GM12878 (cell line): Measurements from ENCODE around the gene LRRC59. TPM values are rescaled to one million over a fixed set of nuclear protein-coding genes. Genes with fewer than 3 reads are reported as not detected.

Experiments
- ATAC-seq: fragments of 200-7000 bp; cut with Tn5 transposase; 3 replicates; pipeline ENCODE4 v1.9.1; 2020; ENCODE audit warnings: mild to moderate bottlenecking, moderate library complexity
- BruUV-seq: library from RNA; stranded (reverse); fragments of 400-500 nt; replicated peaks from 2 replicates; lab custom pipeline; 2021; lab: Mats Ljungman, UMichigan
- CTCF ChIA-PET: fragments of 300-600 bp; sonication (Branson Sonifier 250); formaldehyde crosslinking; extraction: SDS; loops from one replicate; lab custom pipeline; 2021; ENCODE audit warnings: inconsistent platforms; lab: Yijun Ruan, JAX
- POLR2A ChIA-PET: fragments of 350-600 bp; formaldehyde crosslinking; extraction: SDS; loops from one replicate; lab custom pipeline; 2021; ENCODE audit warnings: inconsistent platforms; lab: Charles Lee
- RAD21 ChIA-PET: fragments of 300-600 bp; sonication (Branson Sonifier 250); formaldehyde crosslinking; loops from one replicate; lab custom pipeline; 2023; ENCODE audit warnings: antibody characterized with exemption; ENCODE audit not compliant: unreplicated experiment; lab: Charles Lee
- SMC1A ChIA-PET: fragments of 300-600 bp; sonication (Branson Sonifier 250); formaldehyde crosslinking; loops from one replicate; lab custom pipeline; 2023; ENCODE audit not compliant: unreplicated experiment, uncharacterized antibody; lab: Charles Lee
- DNase-seq: peaks from one replicate; pipeline ENCODE4 v3.0.0-alpha.2; 2011; ENCODE audit warnings: low read depth, low spot score
- FAIRE-seq: peaks from 3 replicates; lab custom pipeline; 2011; peaks lifted over from hg19 to GRCh38; lab: Jason Lieb, UNC
- H2AFZ ChIP-seq: 2 replicates; pipeline ENCODE4 v1.6.0; 2011; ENCODE audit warnings: low read depth, low read length, control low read depth; ENCODE audit not compliant: control insufficient read depth
- H3K27ac ChIP-seq: 2 replicates; pipeline ENCODE4 v1.5.1; 2011; ENCODE audit warnings: control low read depth; ENCODE audit not compliant: control insufficient read depth, insufficient read depth
- H3K27me3 ChIP-seq, 2 experiments: replicated peaks in 1 of 2; 2 replicates each; pipeline versions ENCODE4 v1.6.0 to v1.6.1; 2011; ENCODE audit warnings: low read length in 1 of 2; ENCODE audit not compliant: control insufficient read depth in 2 of 2, insufficient read depth in 2 of 2
- H3K36me3 ChIP-seq, 2 experiments: 2 replicates each; pipeline ENCODE4 v1.5.1; 2011; ENCODE audit warnings: low read length in 1 of 2; ENCODE audit not compliant: control insufficient read depth in 2 of 2, insufficient read depth in 2 of 2
- H3K4me1 ChIP-seq: 2 replicates; pipeline ENCODE4 v1.6.1; 2011; ENCODE audit warnings: mild to moderate bottlenecking, low read length, moderate library complexity, mixed read lengths; ENCODE audit not compliant: control insufficient read depth, insufficient read depth
- H3K4me2 ChIP-seq: 2 replicates; pipeline ENCODE4 v1.6.0; 2011; ENCODE audit warnings: control low read depth; ENCODE audit not compliant: control insufficient read depth, insufficient read depth
- H3K4me3 ChIP-seq: fragments of 200-600 bp; sonication (generic); 2 replicates; pipeline ENCODE4 v1.5.1; 2016
- H3K79me2 ChIP-seq: 2 replicates; pipeline ENCODE4 v1.6.0; 2011; ENCODE audit warnings: low read length; ENCODE audit not compliant: control insufficient read depth, insufficient read depth
- H3K9ac ChIP-seq: 2 replicates; pipeline ENCODE4 v1.8.0; 2011; ENCODE audit warnings: low read length, control low read depth, mixed read lengths; ENCODE audit not compliant: control insufficient read depth, insufficient read depth
- H3K9me3 ChIP-seq: replicated peaks from 3 replicates; pipeline ENCODE4 v1.5.1; 2011; ENCODE audit warnings: mild to moderate bottlenecking, low read length; ENCODE audit not compliant: control insufficient read depth, insufficient read depth
- H4K20me1 ChIP-seq: 2 replicates; pipeline ENCODE4 v1.6.0; 2011; ENCODE audit not compliant: control insufficient read depth, insufficient read depth
- KLF5 ChIP-seq: fragments of 450-650 bp; IDR thresholded peaks from 2 replicates; pipeline ENCODE4 v1.6.1; 2014; ENCODE audit warnings: mild to moderate bottlenecking; ENCODE audit not compliant: partially characterized antibody
- SIX5 ChIP-seq: IDR thresholded peaks from 2 replicates; pipeline ENCODE4 v1.6.1; 2011; ENCODE audit warnings: mild to moderate bottlenecking, low read depth, low read length, moderate library complexity; ENCODE audit not compliant: severe bottlenecking
- SKIL ChIP-seq: fragments of 450-650 bp; IDR thresholded peaks from 2 replicates; pipeline ENCODE4 v1.6.1; 2017; ENCODE audit warnings: mild to moderate bottlenecking, low read depth, inconsistent platforms; ENCODE audit not compliant: poor library complexity, severe bottlenecking
- SUPT20H ChIP-seq: IDR thresholded peaks from 2 replicates; pipeline ENCODE4 v1.6.1; 2011; ENCODE audit warnings: low read depth, mild to moderate bottlenecking, low read length, moderate library complexity, borderline replicate concordance; ENCODE audit not compliant: control insufficient read depth
- TCF12 ChIP-seq: IDR thresholded peaks from 2 replicates; pipeline ENCODE4 v1.6.1; 2011; ENCODE audit warnings: low read depth, mild to moderate bottlenecking, low read length
- YBX1 ChIP-seq: fragments of 450-650 bp; IDR thresholded peaks from 2 replicates; pipeline ENCODE4 v1.6.1; 2016; ENCODE audit warnings: antibody characterized with exemption
- ZNF207 ChIP-seq: fragments of 450-650 bp; IDR thresholded peaks from 2 replicates; pipeline ENCODE4 v1.6.1; 2014; ENCODE audit warnings: antibody characterized with exemption, mild to moderate bottlenecking, borderline replicate concordance
- ZNF274 ChIP-seq: IDR thresholded peaks from one replicate; pipeline ENCODE4 v1.8.0; 2011; ENCODE audit not compliant: insufficient read length, insufficient read depth
- WGBS: methylation state at CpG from one replicate; pipeline ENCODE4 v1.1.6; 2016; ENCODE audit warnings: low lambda C conversion rate; ENCODE audit not compliant: insufficient replicate concordance, insufficient coverage; ENCODE audit errors: missing lambda C conversion rate; 5-methylcytosine and 5-hydroxymethylcytosine counted together
- in situ Hi-C: fragments of 300-500 bp; cut with MboI; formaldehyde crosslinking; loops from 9 replicates; pipeline ENCODE4 v1.14.3; 2018; ENCODE audit warnings: mixed read lengths
- intact Hi-C: fragments of 100-400 bp; cut with micrococcal nuclease; formaldehyde crosslinking; loops from one replicate; pipeline ENCODE4 v1.14.2; 2022; ENCODE audit not compliant: unreplicated experiment
- polyA plus RNA-seq, 11 experiments: library from polyadenylated mRNA; depleted of rRNA in 4 of 11; unstranded in 6 of 11; stranded (reverse) in 5 of 11; fragments of >200 nt; fragmentation: Nextera tagmentation in 4 of 11; fragmentation: Illumina TruSeq in 1 of 11; extraction: Ambion mirVana in 4 of 11; extraction: Trizol in 1 of 11; gene quantifications; 1 replicate in 1 of 11; 2 replicates in 10 of 11; pipeline versions ENCODE4 v1.2.1 to v1.2.3, GENCODE V29; 2011 to 2016; ENCODE audit warnings: inconsistent platforms in 2 of 11, missing spikeins in 2 of 11, low read depth in 1 of 11
- total RNA-seq, 4 experiments: library from RNA; depleted of rRNA in 3 of 4; stranded (reverse); fragments of >200 nt in 3 of 4; fragmentation: Illumina TruSeq in 1 of 4; extraction: Trizol in 1 of 4; gene quantifications; 2 replicates each; pipeline versions ENCODE4 v1.2.1 to v1.2.3, GENCODE V29; 2013 to 2021
- TF ChIP-seq, protein P1 (sequence below): fragments of 450-650 bp; IDR thresholded peaks from 2 replicates; pipeline ENCODE4 v1.6.1; 2018; ENCODE audit warnings: mild to moderate bottlenecking, low read depth, moderate library complexity; ENCODE audit not compliant: partially characterized antibody

The LRRC59 gene
- total and polyA plus RNA-seq, 10 of the 15 experiments (the other 5 are each of a cell fraction or from before 2014, with no cell fraction given), result 8.8 to 82.2 (median 63.0) TPM

GRCh38 chr17:50365165-50365564 is 32.2 kb downstream of the LRRC59 start:
- H3K4me1 ChIP-seq, result no peaks in the 10 kb centered on the region
- H3K79me2 ChIP-seq, result no peaks in the 10 kb centered on the region; the same call in 1 of the 2 replicates
- H3K4me2 ChIP-seq, result no peak overlapping the region
- no TSS peak for BruUV-seq
- no peak overlapping the region for H3K9ac ChIP-seq
- H3K4me3 ChIP-seq, result no peak overlapping the region
- TF ChIP-seq TCF12, result no peak
- no peak for TF ChIP-seq SUPT20H
- TF ChIP-seq KLF5, result no peak
- TF ChIP-seq YBX1, result no peak
- TF ChIP-seq ZNF207, result no peak
- TF ChIP-seq SIX5, result no peak
- TF ChIP-seq, protein P1, sequence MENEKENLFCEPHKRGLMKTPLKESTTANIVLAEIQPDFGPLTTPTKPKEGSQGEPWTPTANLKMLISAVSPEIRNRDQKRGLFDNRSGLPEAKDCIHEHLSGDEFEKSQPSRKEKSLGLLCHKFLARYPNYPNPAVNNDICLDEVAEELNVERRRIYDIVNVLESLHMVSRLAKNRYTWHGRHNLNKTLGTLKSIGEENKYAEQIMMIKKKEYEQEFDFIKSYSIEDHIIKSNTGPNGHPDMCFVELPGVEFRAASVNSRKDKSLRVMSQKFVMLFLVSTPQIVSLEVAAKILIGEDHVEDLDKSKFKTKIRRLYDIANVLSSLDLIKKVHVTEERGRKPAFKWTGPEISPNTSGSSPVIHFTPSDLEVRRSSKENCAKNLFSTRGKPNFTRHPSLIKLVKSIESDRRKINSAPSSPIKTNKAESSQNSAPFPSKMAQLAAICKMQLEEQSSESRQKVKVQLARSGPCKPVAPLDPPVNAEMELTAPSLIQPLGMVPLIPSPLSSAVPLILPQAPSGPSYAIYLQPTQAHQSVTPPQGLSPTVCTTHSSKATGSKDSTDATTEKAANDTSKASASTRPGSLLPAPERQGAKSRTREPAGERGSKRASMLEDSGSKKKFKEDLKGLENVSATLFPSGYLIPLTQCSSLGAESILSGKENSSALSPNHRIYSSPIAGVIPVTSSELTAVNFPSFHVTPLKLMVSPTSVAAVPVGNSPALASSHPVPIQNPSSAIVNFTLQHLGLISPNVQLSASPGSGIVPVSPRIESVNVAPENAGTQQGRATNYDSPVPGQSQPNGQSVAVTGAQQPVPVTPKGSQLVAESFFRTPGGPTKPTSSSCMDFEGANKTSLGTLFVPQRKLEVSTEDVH, result no peak
- no peak for TF ChIP-seq SKIL
- TF ChIP-seq ZNF274, result no peak
- TF ChIP-seq, all 136 proteins: peak for 0
- SMC1A ChIA-PET, result no interaction called here
- POLR2A ChIA-PET, result interaction anchor here (2.3 kb wide), 1 partner anchor 32 kb away, joined by 9 read pairs; the partner anchor contains the start of gene LRRC59
- 69% methylated on average over 2 of the region's 2 CpGs for WGBS
- in situ Hi-C loops (no loop called here), intact Hi-C loops (no loop called here)
- DNase-seq (no peak), ATAC-seq (no peak), FAIRE-seq (no peak)
- CTCF ChIA-PET, result interaction anchor here (0.6 to 2.2 kb wide), 5 partner anchors 24 to 103 kb away, joined by 3 to 9 read pairs (median 4); partner anchors contain the start of gene LRRC59
- Histone ChIP-seq H3K27ac (no peak overlapping the region), H3K27me3 (no peaks in the 10 kb centered on the region), H2AFZ (no peak overlapping the region), H3K36me3 (peaks cover 24 to 25% of the 10 kb centered on the region in 2 experiments), H3K9me3 (no peaks in the 10 kb centered on the region), H4K20me1 (no peaks in the 10 kb centered on the region)
- RAD21 ChIA-PET, result no interaction called here
